GM11168 (cell line): Measurements from ENCODE around the gene ZBTB7C.

Experiments used
- in situ Hi-C: fragments of 300-500 bp; cut with MboI; formaldehyde crosslinking; loops from one replicate; pipeline ENCODE4 v1.12.0; 2022; ENCODE audit warnings: low sequenced_read_pairs; ENCODE audit not compliant: unreplicated experiment

Gene ZBTB7C

DNA sequence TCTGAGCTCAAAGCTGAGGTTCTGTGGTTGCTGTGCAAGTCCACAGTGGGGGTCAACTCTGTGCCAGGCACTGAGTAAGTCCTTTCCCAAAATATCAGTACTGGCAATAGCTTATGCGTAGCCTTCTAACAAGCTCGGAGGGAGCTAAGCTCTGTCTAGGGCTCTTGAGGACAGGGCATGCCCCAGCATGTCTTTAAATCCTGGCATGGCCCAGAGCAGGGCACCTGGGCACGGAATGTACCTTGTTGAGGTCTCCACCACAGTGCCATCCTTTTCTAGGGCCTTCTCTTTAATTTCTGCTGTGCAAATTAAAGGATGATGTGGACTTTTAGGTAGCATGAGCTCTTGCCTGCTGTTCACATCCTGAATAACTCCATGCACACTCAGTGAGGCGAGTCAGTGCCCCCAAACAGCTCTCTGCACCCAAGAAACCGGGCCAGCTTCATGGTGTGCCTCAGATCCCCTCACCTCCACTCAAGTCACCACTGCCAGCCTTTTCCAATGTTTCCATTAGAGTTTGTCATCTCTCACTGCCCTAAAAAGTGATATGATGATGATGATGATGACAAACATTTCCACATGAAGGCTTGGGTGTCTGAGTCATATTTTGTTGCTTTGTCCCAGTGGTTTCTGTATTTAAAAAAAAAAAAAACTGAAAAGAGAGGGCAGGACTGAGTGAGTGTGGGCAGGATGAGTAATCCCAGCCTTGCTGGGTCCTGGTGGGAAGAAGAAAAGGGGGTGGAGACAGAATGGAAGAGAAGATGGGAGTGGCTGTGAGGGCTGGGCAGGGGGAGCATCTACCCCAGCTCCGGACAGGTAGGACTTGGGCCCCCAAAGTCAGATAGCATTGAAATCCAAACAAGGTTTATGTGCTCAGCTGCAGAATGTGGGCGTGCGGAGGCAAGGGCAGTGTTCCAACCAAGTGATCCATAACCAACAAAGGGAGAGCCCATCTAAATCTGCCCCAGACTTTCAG is 78.9 kb downstream of the ZBTB7C start:
- in situ Hi-C loops = no loop called here

DNA sequence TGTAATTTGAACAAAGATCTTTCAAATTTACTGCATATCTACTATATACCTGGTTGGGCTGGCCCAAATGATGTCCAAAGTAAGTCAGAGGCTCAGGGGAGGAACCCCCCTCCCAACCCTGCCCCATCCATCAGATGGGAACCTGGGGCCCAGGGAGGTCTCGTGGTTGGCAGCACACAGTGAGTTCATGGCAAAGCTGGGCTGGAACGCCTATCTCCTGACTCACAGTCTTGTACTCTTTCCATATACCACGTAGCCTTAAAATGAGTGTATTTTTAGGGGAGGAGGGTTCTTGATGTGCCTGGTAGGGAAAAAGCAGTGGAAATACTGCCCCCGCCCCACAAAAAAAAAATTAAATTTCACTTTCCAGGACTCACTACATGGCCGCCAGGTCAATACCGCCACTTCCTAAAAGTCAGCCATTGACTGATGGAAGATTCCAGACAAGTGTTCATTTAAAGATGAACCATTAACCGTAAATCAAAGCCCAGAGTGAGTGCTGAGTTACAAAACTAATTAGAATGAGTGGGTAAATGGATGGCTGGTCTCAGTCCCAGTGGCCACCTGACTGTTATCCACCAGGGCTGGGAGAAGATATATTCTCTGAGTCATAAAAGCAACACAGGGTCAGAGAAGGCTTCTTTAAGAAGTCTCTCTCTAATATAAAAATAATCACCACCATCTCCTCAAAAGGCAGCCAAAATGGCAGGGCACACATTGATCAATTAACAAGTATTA is 80.5 kb downstream of the ZBTB7C start:
- in situ Hi-C loops = no loop called here

DNA sequence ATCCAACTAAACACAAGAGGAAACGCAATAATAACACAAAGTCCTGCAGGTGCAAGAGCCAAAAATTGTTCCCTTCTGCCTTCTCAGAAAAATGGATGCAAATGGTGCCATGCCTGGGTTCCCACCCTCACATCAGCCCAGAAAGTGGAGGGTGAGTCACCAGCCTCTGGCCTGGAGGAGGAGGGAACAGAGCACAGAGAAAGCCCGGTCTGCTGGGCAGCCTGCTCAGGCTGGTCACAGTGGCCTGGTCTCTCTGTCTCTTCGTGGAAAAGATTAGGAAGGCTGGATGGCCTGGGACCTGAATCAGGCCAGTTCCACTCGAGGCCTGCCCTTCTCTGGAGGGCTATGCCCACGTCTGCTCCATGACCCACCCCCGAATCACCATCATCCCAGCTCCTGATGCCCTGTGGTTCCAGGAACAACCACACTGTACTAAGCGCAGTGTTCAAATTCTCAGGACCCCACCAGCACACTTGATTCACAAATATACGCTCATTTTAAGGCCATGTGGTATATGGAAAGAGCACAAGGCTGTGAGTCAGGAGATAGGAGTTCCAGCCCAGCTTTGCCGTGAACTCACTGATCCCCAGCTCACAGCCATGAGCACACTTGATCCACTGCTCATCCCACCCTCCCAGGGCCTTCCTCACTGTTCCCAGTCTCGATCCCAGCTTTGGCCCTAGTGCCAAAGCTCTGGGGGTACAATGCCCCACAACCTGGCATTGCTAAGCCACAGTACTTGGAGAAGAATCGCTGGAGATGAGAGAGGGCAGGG is 82.1 kb downstream of the ZBTB7C start:
- in situ Hi-C loops = no loop called here

DNA sequence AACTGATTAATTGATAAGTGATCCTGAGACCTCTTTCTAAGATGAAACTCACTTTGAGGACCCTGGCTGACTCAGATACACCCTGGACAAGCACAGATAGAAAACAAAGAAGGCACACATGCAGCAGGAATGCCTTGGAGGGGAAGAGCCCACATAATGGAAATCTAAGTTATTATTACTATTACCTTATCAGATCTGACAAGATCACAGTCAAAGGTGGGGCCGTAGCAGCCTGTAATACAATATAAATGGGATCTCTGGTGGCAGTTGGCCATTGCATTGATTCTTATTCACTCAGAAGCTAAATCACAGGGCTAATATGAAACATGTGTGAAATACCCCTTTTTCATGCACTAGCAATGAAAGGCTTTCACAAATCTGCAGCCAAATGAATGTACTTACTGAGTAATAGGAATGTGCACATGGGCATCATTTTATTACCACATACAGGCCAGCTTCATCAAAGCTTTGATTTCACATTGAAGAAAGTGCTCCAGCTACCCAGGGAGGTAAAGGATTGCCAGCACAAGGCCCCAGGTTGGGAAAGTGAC is 84.0 kb downstream of the ZBTB7C start:
- in situ Hi-C loops = no loop called here

DNA sequence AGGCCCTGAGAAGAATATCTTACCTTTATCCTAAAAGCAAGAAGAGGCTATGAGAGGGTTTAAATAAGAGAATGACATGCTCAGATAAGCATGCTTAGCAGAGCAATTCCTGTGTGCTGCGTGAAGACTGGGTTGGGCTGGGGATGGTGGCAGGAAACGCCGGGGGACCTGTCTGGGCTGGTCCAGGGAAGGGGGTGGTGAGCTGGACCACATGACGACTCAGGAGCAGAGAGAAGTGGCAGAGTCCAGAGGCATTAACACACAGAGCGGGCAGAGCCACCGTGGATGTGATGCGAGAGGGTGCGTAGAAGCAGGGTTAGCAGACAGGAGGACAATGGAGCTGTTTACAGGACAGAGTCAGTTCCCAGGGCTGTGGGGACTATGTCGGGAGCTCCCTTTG is 84.5 kb downstream of the ZBTB7C start:
- in situ Hi-C loops = no loop called here

DNA sequence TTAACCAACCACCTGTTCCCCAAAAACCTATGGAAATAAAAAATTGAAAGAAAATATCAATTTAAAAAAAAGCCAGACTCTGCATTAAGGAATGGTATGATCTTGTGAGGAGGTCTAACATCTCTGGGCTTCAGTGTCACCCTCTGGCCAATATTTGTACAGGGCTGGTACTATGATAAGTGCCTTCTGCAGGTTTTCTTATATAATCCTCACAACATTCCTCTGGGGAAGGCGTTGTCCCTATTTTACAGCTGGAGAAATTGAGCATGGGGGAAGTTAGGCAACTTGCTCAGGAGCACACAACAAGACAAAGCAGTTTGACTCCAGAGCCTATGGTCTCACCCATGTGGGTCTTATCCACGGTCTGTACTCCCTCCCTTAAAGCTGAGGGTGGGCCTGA is 86.0 kb downstream of the ZBTB7C start:
- in situ Hi-C loops = no loop called here

DNA sequence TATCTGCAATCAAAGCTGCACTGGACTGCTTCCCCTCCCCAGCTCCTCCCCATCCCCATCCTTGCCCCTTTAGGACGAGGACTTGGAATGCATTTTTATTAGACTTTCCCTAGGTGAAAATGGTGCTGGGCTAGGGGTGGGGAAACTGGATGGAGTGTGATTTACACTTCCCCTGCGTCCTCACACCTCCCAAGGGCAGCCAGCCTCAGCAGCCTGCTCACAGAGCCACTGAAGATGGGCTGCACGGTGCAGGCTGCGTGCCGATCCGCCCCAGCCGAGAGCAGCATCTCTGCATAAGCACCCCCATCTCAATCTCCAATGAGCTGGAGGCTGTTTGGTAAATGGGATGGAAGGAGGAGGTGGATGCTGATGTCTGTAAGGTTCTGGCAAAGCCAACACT is 87.6 kb downstream of the ZBTB7C start:
- in situ Hi-C loops = no loop called here

DNA sequence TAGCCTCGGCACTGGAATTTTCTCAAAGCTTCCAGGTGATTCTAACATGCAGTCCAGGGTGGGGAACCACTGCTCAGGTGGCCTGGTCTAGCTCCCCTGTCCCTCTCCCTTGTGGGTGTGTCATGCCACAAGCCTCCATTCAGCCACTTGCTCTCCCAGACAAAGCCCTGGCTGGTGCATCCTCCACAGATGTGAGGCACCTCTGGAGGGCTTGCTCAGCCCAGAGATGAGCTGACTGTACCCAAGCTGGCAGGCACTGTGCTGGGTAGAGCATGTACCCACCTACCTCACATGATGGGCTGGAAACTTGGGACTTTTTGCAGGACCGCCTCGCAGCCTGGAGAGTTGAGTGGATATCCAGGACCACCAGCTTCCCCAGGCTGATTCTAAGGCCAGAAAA is 88.1 kb downstream of the ZBTB7C start:
- in situ Hi-C loops = no loop called here

DNA sequence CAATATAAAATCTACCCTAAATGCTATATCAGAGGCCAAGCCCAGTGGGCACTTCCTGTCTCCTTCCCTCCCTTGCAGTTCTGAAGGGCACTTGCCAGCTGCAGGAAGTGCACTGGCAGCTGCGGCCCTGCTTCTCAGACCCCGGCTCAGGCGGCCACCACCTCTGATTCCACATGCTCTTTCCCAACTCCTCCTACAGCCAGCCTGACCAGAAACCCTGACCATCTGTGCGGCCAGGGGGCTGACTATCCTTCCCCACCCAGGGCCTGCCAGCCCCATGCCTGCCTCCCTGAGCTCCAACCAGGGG is 88.6 kb downstream of the ZBTB7C start:
- in situ Hi-C loops = no loop called here

DNA sequence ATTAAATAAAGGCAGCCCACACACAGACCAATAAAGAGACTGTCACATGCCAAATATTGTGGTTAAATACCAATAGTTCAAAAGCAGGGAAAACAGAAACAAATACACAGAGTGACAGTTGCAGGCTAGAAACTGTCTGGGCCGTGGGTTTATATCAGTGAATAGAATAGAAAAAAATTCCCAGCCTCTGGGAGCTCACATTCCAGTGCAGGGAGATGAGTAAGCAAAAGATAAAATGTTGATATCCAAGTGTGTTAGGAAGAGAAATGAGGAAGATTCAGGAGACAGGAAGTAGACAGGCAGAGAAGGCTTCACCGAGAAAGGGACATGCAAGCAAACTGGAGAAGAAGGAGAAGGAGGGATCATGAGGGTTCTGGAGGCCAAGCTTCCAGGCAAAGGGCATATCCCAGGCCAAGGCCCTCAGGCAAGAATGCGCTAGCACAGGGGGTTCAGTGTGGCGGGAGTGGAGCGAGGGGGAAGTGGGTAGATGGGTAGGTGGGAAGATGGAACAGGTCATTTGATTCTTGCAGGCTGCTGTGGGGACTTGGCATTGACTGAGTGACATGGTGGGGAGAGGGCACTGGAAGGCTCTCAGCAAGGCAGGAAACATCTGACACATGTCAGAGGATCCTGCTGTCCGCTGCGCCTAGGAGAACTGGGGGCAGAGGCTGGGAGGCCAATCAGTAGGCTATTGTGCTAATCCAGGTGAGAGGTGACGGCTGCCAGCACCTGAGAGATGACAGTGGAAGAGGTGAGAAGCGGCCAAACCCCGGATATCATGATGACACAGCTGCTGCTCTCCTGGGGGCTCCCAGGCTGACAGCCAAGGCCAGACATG is 89.2 kb downstream of the ZBTB7C start:
- in situ Hi-C loops = no loop called here

DNA sequence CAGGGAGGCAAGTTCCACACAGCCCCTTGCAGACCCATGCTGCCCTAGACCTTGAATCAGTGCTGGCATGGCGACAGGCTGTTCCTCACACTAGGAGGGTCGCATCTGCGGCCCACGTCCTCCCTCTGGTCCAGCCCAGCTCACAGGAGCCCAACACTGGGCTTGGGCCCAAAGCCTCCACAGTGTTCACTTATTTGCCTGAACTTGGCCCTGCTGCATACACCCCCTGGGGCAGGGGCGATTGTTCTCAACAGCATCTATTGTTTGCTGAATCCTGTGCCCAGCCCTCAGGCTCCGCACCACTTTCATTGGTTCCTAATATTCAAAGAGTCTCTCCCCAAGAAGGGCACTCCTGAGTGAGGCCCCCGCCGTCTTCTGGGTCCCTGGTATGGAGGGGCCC is 90.7 kb downstream of the ZBTB7C start:
- in situ Hi-C loops = no loop called here

DNA sequence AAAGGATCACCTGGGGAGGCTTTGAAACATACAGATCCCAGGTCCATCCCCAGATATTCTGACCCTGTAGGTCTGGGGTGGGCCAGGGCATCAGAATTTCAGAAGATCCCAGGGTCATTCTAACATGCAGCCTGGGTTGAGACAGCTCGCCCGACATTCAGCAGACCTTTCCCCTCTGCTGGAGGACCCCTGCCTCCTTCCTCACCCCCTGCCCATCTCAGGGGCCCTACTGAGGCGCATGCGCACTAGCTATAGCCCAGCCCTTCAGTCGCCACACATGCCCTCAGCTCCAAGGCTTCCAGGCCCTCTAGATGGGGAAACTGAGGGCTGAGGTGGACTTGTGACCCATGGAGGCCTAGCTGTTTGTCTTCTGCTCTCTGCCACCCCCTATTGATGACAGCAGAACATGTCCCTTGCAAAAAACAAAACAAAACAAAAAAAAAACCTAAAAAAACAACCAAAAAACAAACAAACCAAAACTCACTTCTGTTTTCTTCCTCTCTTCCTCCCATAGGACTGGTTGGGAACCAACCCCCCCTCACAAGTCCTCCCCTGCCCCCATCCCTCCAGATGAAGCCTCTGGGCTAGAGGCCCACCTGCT is 91.3 kb downstream of the ZBTB7C start:
- in situ Hi-C loops = no loop called here

DNA sequence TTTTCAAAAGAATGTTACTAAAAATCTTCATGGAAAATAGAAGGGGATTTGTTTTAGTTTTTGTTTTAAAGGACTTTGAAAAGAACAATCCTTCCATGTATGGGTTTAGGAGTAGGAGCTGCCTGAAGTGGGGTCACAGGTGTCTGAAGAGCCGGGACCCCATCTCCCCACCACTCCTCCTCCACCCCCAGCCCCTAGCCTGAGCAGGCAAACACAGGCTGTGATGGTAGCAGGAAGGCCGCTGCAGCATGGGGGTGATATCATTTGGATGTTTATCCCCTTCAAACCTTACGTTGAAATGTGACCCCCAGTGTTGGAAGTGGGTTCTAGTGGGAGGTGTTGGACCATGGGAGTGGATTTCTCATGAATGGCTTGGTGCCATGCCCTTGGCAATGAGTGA is 93.0 kb downstream of the ZBTB7C start:
- in situ Hi-C loops = no loop called here

DNA sequence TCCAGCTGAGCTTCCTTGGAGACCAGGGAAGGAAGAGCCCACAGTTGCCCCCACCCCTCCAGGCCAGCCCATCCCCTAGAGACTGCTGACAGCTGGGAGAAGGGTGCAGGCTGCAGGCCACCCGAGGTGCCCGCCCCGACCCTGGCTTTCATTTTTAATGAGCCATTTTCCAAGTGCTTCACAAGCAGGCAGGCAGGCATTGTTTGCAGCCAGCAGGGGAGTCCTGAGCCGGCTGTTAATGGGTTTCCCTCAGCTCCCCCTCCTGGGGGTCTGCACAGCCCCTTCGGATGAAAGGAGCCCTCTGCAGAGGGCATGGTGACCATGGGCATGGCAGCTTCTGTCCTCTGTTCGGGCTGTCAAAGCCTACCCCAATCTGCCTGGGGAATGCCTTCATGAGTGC is 94.5 kb downstream of the ZBTB7C start:
- in situ Hi-C loops = no loop called here

DNA sequence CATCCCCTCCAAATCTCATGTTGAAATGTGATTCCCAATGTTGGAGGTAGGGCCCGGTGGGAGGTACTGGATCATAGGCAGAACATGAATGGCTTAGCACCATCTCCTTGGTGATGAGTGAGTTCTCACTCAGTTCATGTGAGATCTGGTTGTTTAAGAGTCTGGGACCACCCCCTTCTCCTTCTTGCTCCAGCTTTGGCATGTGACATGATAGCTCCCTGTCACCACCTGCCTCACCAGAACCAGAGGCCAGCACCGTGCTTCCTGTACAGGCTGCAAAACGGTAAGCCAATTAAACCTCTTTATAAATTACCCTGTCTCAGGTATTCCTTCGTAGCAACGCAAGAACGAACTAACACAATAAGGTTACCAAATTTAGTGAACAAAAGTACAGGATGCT is 95.4 kb downstream of the ZBTB7C start:
- in situ Hi-C loops = no loop called here

DNA sequence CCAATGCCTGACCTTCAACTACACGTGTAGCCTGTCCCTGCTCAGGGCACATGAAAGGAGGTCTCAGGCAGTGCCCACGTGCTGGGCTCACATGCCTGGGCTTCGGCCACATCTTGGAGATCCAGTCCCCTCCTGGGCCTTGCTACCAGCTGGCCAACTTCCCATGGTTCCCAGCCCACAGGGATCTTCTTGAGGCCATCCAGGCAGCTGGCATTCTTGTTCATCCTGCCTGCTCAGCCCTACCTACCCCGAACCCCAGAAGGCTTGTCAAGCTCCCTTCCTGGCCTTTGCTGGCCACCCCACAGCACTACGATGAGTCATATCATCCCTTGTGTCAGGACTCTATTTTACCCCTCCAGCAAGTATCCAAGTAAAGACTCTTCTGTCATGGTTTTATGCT is 97.1 kb downstream of the ZBTB7C start:
- in situ Hi-C loops = no loop called here

DNA sequence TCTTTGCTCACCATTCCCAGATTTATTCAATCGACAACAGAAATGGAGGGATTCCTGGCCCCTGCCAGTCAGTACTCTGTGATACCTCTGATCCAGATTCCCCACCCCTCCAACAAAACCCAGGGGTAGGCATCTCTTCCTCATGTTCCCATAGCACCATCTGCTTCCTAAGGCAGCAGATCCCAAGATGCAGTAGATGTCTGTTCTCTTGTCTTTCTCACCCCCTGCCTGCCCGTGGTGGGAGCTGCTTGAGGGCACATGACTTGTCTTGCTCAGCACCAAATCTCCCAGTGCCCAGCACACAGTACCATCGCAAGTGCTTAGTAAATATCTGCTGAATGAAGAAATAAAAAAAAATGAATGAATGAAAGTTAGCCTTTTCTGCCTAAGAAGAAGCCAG is 98.2 kb downstream of the ZBTB7C start:
- in situ Hi-C loops = no loop called here

DNA sequence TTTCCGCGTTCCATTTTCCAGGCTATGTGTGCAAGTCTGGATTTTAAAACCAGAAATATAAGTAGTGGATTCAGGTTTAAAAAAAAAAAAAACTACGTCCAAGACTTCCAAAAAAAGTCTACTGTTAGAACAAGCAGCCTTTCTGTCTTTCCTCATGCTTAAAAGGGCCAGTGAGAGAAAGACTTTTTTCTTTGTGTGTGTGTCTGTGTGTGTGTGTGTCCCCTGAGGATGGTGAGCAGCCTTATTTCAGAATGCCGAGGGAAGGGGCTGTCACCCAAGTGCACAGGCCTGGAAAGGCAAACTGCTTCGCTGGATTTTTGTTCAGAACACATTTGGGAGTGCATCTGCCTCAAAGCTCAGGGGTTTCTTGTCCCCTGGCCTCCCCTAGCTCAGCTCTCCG is 98.8 kb downstream of the ZBTB7C start:
- in situ Hi-C loops = no loop called here

DNA sequence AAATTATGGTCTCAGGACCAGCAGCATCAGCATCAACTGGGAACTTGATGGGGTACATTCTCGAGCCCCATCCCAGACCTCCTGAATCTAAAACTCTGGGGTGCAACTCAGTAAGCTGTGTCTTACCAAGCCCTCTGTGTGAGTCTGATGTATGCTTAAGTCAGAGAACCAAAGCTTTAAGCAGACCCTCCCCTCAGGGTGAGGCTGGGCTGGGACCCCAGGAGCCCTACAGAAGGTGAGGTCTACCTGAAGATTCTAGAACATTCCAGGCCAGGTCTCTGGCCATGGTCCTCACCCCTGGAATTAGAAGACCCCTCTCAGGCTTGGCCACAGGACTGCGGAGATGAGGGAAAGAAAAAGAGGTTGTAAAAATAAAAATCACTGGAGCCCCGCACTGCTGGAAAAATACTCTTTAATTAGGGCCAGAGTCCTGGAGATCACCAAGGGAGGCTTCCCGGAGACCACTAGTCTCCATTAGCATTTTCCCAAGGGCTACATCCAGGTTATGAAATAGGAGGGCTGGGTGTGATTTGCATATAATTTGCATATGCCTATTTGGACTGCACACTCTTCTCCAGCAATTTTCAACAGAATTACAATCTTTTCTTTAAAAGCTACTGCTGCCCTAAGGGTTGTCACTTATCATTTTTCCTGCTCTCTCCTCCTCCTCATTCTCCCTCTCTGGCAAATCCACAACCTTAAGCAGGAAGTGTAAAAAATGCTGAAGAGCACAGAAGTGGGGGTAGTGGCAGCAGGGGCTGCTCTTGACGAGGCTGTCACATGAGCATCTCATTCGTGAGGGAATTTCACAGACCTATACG is 100.2 kb downstream of the ZBTB7C start:
- in situ Hi-C loops = no loop called here
